NOMO-1 (cell line): ENCODE results near the gene RAB9B.
"Not testable (repeated sequence)": the region's sequence is repeated elsewhere in the genome, so short reads cannot be mapped to it uniquely, and the experiment has no call there.

Experiments used
- DNase-seq, 2 experiments: peaks; one replicate each; lab custom pipeline; 2025; ENCODE audit not compliant: unreplicated experiment in 2 of 2; lab: John Stamatoyannopoulos, UW

RAB9B gene, protein sequence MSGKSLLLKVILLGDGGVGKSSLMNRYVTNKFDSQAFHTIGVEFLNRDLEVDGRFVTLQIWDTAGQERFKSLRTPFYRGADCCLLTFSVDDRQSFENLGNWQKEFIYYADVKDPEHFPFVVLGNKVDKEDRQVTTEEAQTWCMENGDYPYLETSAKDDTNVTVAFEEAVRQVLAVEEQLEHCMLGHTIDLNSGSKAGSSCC

DNA sequence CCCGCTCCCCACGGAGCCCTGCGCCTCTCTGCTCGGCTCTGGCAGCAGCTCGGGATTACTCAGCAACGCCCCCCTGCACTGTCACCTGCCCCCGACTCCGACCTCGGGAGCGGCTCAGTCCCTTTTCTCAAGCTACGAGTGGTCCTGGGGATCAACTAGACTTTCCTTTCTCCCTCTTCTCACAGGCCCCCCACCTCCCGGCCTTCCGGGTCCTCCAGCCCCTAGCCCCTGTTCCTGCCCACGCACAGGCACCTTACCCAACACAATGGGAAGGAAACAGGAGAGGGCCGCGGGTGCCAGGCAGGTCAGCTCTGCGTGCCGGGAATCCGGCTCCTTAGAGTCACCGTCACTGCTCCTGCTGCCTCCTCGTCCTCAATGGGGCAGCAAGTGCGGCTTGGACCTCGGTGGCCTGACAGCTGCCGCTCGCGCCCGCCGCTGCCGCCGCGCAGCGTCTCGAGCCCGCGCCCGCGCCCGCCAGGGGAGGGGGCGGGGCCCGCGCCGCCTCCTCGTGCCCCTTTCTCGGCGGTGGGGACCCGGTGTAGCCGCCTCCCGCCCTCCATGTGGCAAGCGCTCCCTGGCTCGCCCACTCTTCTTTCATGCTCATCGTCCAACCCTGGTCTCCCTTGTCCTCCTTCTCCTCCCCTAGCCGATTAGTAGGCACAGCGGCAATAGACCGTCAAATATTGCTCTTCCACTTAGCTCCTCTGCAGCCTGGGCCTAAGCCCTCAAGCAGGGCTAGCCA lies at the start of gene RAB9B:
Gene RAB9B (minus strand): TSS at position 455 of the 742 bp plus-strand sequence. CDS start 6,473 bp downstream, outside the sequence.
- peak; percentile 20 to 43 for DNase-seq

DNA sequence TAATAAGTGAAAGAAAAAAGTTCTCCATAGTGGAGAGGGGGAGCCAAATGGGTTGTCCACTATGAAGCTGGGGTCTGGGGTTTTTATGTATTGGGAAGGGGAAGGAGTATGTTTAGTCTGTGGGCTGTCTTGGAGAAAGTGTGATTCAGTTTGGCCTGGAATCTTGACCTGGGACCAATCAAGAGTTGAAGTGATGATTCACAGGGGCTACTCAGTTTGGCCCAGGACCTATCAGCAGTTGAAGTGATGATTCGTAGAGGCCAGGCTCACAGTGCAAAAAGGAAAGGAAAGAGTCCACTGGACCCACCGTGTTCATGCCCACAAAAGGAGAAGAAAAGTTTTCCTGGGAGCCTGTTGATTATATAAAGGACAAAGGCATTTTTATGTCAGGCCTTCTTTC lies 47.3 kb upstream of the RAB9B start:
- no peak for DNase-seq

DNA sequence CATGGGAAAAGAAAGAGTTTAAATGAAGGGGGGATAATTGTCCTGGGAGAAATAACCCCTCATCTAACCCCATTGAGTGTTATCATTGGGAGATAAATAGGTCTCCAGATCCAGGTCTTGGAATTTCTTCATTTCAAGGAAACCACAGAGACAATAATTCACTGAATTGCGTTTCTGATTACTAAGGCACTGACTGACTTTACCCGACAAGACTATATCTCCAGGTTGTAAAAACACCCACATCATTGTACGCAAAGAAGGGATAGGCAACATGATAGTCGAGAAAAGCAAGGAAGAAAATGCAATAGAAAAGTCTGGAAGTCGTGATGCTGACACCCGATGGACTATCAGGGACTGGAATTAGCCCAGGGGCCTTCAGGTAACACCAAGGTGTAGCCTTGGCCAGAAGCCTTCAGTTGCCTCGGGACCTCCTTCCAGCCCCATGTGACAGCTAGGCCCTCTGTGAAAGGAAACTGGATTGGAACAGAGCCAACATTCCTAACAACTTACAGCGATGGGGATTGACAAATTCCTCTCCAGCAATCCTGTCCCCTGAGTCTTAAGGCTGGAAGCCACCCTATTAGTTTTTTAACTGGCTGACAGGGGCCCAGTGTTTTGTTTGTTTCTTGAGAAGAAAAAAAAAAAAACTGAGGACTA lies 46.5 kb upstream of the RAB9B start:
- no peak for DNase-seq

DNA sequence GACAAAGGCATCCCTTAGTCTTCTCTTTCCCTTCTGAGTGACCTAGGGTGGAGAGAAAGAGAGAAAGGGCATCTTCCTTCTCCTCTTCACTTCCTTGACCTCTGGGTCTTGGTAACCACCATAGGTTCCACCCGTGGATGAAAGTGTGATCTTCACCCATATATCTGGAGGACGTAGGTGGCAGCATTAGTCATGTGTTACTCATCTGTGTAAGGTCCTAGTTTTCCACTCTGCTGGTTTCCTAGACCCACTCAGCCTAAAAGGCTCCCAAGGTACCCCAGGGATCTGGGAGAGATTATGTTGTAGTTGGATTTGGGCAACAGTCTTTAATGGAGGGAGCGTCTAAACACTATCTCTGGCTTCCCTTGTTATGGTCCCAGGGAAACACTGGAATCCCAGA lies 45.5 kb upstream of the RAB9B start:
- no peak for DNase-seq

DNA sequence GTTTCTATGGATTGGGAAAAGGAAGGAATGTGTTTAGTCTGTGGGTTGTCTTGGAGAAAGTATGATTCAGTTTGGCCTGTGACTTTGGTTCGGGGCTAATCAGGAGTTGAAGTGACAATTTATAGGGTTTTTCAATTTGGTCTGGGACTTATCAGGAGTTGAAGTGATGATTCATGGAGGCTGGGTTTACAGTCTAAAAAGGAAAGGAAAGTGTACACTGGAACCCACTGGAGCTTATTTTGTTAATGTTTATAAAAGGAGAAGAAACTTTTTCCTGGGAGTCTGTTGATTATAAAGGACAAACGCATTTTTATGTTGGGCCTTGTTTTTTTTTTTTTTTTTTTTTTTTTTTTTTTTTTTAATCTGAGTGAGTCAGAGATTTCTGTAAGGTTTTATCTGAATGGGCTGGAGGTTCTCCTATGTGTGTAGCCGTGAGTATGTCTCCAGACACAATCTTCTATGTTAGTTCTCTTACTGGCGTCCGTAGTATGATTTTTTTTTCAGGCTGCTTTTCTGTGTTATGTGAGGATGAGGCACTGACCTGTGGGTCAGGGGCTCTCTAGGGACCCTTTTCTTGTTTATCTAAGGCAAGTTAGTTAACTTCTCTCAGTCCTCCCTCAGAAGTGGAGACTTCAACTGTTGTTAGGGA lies 33.0 kb upstream of the RAB9B start:
- no peak for DNase-seq

DNA sequence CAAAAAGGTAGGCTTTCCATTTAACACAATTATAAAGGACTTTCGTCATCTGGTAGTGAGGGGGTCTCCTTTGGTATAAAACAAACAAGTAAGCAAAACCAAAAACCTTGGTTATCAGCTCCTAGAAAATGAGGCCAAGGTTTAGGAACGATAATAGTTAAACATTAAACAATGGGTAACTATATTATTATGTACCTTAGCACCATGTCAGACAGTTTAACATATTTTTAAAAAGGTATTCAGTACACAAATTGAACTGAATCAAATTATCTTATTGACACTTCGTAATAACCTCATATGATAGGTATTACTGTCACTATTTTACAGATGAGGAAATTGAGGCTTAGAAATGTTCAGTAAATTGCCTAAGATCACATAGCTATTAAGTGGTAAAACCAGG lies 32.1 kb upstream of the RAB9B start:
- DNase-seq = no peak

DNA sequence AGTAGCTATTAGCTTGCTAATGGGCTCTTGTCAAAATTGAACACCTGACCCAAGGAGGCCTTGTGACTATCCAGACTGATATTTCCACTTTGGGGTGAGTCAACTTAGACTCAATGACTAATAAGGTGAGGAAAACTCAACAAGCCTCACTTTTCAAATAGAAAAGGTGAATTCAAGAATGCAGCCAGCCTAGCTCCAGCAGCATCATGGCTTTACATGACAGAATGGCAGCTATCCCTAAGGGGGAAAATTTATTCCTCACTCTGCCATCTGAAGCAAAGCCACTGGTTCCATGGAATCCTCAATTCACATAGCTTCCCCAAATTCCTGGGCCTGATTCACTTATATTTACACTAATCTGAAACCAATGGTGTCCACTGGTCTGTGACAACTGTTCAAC lies 29.1 kb upstream of the RAB9B start:
- no peak for DNase-seq

DNA sequence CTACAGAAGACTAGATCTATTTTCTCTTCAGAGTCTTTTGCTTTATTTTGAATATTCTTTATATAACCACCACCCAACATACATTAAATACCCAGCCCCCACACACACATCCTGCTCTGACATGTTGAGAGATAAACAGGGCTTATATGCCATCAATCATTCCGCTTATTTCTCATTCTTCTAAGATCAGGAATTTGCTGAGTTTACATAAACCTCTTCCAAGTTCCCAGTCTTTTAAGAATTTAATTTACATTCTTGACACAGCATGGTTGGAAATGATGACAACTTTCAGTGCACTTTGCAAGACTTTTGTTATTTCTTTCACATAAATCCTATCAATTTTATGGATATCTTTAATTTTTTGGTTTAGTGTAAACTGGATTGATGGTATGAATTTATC lies 17.5 kb upstream of the RAB9B start:
- no peak for DNase-seq

DNA sequence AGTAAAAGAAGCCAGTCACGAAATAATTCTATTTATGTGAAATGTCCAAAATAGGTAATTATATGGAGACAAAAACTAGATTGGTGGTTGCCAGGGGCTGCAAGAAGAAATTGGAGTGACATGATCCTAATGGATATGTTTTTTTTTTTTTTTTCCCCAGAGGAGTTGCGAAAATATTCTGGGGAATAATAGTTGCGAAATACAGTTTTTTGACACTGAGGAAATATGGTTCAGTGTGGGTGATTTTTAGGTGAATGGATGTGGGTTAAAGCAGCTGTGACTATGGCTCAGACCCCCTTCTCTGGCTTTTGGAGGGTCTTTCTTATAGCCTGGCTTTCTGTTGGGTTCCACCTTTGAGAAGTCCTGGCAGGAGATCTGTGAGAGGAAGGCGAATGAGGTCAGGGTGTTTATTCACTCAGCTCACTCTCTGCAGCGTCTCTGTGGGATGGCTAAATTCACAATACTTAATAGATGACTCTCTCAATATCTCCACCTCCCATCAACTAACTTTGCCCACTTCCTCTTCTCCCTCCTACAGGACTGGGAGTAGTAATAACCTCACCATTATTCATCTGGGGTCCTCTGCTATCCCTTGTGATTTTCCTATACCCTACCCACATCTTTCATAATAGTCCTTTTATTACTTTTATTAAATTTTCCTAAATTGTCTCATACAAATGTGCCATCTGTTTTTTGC lies 15.3 kb upstream of the RAB9B start:
- no peak for DNase-seq

DNA sequence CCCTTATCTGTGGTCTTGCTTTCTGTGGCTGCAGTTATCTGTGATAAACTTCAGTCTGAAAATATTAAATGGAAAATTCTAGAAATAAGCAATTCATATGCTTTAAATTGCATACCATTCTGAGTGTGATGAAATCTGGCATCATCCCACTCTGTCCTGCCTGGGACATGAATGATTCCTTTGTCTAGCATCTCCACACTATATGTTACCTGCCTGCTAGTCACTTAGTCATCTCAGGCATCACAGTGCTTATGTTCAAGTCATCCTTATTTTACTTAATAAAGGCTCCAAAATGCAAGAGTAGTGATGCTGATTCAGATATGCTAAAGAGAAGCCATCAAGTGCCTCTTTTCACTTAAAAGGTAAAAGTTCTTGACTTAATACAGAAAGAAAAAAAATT lies 14.3 kb upstream of the RAB9B start:
- DNase-seq = no peak

DNA sequence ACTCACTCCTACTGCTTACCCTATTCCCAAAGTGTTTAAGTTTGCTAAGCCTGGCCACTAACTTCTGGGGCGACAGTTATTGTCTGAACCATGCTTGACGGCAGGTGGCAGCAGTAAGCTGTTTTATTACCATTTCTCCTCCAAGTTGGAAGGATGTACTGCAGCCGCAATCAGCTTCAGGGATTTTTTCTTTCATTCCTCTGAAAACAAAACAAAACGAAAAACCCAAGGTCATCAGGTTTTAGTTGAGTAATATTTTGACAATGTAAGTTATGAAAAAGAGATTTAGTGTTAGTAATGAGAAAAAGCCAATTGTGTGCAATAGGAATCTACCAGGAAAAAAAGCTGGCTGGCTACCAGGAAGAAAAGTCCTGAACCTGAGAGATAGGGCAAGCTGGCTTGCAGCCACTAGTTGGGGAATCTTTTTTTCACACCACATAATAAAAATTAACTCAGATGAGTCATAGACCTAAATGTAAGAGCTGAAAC lies 13.2 kb upstream of the RAB9B start:
- peak in 1 of 2 experiments; percentile 13 for DNase-seq

DNA sequence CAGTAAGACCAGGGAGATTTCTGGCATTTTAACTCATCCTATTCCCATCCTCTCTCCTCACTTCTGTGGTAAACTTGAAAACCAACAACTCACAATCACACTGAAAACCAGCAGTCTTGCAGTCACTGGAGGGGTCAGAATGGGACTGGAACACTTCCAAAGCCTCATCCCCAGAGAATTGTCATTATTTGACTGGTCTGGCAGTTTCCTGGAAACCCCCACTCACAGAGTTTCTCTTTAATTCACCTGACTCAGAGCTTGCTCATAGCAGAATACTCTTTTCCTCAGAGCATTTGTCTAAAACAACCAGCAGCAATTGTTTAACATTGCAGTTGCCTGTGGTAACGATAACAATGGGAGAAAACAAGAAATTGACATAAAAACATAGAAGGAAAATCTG lies 7.3 kb upstream of the RAB9B start:
- no peak for DNase-seq

DNA sequence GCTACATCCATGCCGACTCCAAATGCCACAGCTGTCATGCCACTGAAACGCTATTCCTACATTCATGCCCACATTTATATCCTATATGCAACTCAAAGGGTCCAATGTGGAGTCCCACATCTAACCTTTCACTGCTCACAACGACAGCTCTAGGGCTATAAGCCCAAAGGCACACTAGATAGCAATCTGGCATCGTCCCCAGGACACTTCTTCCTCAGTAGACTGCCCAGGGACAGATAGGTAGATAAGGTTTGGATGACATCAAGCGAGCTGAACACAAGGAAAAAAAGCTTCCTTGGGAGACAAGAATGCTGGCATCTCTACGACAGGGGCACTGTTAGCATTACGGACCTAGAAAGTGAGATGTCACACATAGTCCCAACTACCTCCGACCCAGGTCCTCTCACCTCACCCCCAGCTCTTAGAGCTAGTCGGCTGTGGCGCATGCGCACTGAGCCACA lies 685 bp downstream of the RAB9B start:
- no peak for DNase-seq

DNA sequence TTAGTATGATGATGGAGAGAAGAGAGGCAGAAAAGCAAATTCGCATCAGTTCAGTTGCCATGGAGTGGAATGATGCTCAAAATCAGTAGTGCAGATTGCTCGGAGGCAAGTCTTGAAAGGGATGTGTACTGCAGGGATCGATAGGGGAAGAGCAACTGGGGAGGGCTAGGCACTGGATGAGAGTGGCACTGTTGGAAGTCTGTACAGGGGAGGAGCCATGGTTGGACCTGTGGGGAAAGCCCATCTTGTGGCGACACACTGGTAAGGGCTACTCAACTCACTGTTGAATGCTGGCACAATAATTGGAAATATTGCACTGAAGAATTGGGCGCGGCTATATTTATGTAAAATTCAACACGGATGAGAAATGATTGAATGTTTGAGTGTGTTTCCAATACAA lies 1.2 kb downstream of the RAB9B start:
- no peak for DNase-seq

DNA sequence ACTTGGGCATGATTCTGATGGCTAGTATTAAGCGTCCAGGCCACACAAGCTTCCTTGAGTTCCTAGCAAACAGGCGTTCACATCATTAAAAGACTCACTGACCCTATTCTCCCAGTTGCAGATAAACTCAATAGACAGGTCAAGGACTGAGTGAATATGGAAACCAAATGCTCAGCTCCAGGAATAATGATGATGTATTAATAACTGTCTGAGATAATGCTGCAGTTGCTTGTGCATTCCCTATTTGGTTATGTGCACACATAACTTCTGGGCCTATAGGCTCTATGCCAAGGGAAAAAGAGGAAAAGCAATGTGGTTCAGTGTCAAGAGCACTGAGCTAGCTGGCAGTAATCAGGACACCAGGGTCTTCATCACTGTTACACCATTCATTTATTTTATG lies 3.5 kb downstream of the RAB9B start:
- no peak for DNase-seq

DNA sequence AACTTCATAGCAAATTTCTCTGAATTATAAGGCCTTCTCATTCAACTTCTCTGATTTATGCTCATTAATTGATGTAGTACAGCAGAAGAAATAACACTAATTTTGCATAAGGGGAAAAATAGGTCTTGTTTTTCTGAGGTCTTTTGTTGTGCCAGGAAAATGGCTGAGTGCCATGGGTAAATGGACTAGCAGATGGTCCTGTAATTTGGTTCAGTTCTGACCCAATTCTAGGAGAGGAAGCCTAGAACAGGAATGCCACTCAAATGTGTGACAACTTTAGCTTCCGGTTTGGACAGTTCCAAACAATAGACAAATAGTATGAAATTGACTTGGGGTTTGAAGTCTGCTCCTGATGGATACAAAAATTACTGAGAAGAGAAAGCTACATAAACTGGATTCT lies 6.2 kb downstream of the RAB9B start:
- no peak for DNase-seq

DNA sequence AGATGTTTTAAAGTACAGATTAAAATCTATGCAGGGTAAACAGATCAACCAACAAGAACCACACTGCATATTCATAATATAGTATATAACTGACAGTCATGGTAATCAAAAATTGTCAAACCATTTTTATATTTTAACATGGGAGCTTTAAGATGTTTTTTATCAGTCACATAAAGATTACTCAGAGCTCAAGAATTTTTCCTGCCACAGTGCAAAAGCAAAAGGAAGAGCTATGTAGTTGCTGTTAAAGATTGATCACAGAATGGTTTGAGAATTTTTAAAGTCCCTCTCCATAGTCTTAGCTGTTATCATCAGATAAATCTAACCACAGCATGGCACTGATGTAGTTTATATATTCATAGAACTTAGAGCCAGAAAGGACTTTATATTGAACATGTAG lies 8.5 kb downstream of the RAB9B start:
- no peak for DNase-seq

DNA sequence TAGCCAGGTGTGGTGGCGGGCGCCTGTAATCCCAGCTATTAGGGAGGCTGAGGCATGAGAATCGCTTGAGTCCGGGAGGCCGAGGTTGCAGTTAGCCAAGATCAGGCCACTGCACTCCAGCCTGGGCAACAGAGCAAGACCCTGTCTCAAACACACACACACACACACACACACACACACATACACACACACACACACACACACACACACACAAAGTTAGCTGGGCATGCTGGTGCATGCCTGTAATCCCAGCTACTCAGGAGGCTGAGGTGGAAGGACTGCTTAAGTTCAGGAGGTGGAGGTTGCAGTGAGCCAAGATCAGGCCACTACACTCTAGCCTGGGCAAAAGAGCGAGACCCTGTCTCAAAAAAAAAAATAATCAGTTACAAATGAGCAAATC lies 11.3 kb downstream of the RAB9B start:
- DNase-seq = not testable (repeated sequence)

DNA sequence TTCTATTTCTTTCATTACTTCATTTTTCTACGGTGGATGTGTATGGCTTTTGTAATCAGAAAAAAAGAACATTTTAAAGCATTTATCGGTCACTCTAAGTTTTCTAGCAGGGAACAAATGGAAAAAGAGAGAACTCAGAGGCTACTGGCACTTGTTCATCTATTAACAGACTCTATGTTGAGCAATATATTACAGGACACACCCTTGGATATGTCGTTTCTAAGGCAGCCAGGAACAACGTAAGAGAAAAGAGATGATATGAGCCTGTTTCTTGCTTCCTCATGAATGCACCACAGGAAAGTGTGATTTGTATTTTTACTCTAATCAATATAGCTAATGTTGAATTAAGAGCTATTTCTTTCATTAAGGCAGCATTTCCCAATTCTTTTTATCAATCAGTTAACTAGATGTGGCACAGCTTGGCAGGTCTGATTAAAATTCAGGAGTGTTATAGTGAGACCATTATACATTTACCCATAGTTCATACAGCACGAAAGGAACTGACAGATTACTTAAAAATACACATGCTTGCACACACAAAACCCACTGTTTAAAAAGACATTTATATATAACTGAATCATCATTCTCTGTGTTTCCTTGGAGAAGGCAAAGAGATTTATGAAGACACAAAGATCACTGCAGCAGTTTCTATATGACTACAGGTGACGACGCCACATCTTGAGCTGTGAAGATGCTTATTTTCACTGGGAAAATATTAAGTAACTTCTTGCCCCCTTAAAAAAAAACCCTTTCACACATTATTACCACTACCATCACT lies 13.0 kb downstream of the RAB9B start:
- peak; percentile 49 to 67 for DNase-seq

DNA sequence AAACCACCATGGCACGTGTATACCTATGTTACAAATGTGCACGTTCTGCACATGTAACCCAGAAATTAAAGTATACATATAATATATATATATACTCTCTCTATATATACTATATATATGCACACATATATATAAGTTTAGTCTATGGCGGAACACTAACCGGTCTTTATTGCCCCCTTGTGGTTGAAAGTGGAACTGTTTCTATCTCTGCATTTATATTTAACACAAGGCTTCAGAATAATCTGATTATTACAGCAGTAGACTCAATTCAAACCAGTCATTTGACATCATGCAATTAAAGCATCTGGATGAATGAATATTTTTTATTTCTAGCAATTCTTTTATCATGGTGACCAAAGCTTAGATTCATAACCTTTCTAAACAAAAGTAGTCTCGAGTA lies 14.6 kb downstream of the RAB9B start:
- peak in 1 of 2 experiments; percentile 69 for DNase-seq
